NB4 (cell line): ENCODE measurements around the gene NFRKB.
A peak's percentile ranks its signal among the peaks of the same experiment; 100 is the strongest.

Experiments
- DNase-seq: peaks from one replicate; pipeline ENCODE4 v3.0.0; 2010; ENCODE audit warnings: low read depth
- H3K4me3 ChIP-seq: one replicate; pipeline ENCODE4 v1.5.1; 2011; ENCODE audit warnings: mild to moderate bottlenecking, low read depth, low read length, moderate library complexity
- MAX ChIP-seq: IDR thresholded peaks from 2 replicates; pipeline ENCODE4 v1.6.1; 2011; ENCODE audit warnings: low read depth, low read length
- MYC ChIP-seq: IDR thresholded peaks from 2 replicates; pipeline ENCODE4 v1.6.1; 2011; ENCODE audit warnings: low read depth, low read length
- POLR2A ChIP-seq: IDR thresholded peaks from 2 replicates; pipeline ENCODE4 v1.6.1; 2011; ENCODE audit warnings: mild to moderate bottlenecking; ENCODE audit not compliant: insufficient read length; ENCODE audit errors: extremely low read depth
- TF ChIP-seq, protein P1 (sequence below): IDR thresholded peaks from one replicate; pipeline ENCODE4 v1.5.1; 2012; ENCODE audit warnings: low read depth, low read length

The NFRKB gene

GRCh38 chr11:129895126-129896041 is at the start of gene NFRKB:
Gene NFRKB, minus strand, starts transcription at chr11:129895578. Its CDS starts 2,729 bp downstream, at chr11:129892849.
- peak; percentile 86 for DNase-seq
- peak; percentile 92 for TF ChIP-seq POLR2A
- no peak for TF ChIP-seq MYC
- H3K4me3 ChIP-seq, result peak within 1 kb of the TSS; percentile 72

- TF ChIP-seq MAX (no peak), POLR2A (no peak)
- no peak for DNase-seq
Measured at GRCh38 chr11:129944696-129945095, 49.3 kb upstream of the NFRKB start.

GRCh38 chr11:129943036-129943435 is 47.7 kb upstream of the NFRKB start:
- no peak overlapping the region for H3K4me3 ChIP-seq
- DNase-seq, result no peak
- TF ChIP-seq POLR2A (no peak), MAX (no peak), MYC (no peak)
- TF ChIP-seq, protein P1, sequence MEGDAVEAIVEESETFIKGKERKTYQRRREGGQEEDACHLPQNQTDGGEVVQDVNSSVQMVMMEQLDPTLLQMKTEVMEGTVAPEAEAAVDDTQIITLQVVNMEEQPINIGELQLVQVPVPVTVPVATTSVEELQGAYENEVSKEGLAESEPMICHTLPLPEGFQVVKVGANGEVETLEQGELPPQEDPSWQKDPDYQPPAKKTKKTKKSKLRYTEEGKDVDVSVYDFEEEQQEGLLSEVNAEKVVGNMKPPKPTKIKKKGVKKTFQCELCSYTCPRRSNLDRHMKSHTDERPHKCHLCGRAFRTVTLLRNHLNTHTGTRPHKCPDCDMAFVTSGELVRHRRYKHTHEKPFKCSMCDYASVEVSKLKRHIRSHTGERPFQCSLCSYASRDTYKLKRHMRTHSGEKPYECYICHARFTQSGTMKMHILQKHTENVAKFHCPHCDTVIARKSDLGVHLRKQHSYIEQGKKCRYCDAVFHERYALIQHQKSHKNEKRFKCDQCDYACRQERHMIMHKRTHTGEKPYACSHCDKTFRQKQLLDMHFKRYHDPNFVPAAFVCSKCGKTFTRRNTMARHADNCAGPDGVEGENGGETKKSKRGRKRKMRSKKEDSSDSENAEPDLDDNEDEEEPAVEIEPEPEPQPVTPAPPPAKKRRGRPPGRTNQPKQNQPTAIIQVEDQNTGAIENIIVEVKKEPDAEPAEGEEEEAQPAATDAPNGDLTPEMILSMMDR, result no peak

More at GRCh38 chr11:129944696-129945095, 49.3 kb upstream of the NFRKB start:
- no peak overlapping the region for H3K4me3 ChIP-seq

DNA sequence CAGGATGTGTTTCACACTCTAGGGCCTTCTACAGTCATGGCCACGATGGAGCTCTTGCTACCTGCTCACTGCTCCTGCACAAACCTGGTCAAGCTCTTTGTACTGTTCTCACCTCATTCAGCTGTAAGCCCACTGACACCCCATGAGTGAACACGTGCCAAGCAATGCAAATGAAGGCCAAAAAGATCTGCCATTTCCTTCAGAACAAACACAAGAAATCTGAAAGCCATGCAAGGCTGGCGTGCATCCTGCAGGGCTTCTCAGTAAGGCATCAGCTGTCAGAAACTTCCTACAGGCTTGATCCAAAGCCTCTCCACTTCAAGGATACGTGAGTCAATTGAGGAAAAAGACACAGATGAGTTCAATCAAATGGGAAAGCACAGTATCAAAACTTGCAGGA is 44.1 kb upstream of the NFRKB start:
- TF ChIP-seq MAX (no peak), POLR2A (no peak), MYC (no peak)
- TF ChIP-seq, protein P1, result no peak
- no peak for DNase-seq
- H3K4me3 ChIP-seq, result no peak overlapping the region

GRCh38 chr11:129938764-129939163 is 43.4 kb upstream of the NFRKB start:
- DNase-seq, result no peak
- no peak for TF ChIP-seq MYC
- no peak for TF ChIP-seq POLR2A
- TF ChIP-seq, protein P1, result no peak
- no peak for TF ChIP-seq MAX
- H3K4me3 ChIP-seq, result no peak overlapping the region

DNA sequence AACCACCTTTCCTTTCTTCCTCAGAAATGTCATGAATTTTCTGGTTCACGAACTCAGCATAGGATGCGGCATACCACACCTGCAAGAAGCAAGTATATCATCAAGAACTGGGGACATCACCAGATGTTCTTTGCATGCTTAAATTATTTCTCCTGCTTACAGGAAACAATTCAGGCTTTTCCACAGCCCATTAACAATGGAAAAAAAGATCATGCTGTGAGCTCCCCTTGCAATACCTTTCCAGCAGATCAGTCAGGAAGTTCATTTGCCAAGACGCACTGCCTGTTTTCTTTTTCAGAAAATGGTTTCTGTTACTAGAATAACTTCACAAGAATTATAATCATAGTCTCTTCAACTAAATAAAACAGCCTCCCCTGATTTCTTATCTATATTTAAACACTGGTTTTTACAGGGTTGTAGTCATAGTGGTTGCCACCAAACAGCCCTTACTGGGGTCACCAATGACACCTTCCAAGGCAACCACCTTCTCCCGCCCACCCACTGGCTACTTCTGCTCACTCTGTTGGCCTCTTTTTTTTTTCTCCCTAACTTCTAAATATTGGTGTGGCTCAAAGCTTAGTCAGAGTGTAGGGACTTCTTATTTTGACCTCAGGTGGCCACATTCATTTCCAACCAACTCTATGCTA is 42.3 kb upstream of the NFRKB start:
- no peak for DNase-seq

More for the DNA sequence above, 42.3 kb upstream of the NFRKB start:
- TF ChIP-seq MYC (no peak), MAX (no peak), POLR2A (no peak)
- TF ChIP-seq, protein P1, result no peak
- no peak overlapping the region for H3K4me3 ChIP-seq
